ENCODE data around the gene DDX50.
A peak's percentile ranks its signal among the peaks of the same experiment; 100 is the strongest.

DDX50 gene

GRCh38 chr10:68987611-68988010 lies 86.5 kb downstream of the DDX50 start:
- DNase-seq (ENCODE audit: low spot score): no peak

DNA sequence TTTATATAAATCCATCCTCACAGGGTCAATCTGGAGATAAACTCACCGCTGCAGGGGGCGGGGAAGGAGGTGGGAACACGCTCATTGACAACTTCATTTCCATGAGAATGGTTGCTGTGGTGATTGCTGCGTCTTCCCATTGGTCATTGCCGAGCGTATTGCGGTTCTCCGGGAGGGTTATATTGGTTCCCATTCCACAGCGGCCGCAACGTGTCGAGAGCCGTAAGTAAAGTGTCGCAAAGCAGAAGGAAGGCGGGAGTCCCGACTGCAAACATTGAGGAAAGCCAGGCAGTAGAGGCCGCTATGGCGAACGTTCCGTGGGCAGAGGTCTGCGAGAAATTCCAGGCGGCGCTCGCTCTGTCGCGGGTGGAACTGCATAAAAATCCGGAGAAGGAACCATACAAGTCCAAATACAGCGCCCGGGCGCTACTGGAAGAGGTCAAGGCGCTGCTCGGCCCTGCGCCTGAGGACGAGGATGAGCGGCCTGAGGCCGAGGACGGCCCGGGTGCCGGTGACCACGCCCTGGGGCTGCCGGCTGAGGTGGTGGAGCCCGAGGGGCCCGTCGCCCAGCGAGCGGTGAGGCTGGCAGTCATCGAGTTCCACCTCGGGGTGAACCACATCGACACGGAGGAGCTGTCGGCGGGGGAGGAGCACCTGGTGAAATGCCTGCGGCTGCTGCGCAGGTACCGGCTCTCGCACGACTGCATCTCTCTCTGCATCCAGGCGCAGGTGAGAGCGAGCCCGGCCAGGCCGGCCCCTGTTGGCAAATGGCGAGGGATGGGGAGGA lies 87.6 kb downstream of the DDX50 start, which contains the start of gene KIFBP:
TSS of gene KIFBP (plus strand) at position 274 of the 787 bp plus-strand sequence. CDS start at position 304, 30 bp downstream.
- DNase-seq (ENCODE audit: low spot score): peak; percentile 95

DNA sequence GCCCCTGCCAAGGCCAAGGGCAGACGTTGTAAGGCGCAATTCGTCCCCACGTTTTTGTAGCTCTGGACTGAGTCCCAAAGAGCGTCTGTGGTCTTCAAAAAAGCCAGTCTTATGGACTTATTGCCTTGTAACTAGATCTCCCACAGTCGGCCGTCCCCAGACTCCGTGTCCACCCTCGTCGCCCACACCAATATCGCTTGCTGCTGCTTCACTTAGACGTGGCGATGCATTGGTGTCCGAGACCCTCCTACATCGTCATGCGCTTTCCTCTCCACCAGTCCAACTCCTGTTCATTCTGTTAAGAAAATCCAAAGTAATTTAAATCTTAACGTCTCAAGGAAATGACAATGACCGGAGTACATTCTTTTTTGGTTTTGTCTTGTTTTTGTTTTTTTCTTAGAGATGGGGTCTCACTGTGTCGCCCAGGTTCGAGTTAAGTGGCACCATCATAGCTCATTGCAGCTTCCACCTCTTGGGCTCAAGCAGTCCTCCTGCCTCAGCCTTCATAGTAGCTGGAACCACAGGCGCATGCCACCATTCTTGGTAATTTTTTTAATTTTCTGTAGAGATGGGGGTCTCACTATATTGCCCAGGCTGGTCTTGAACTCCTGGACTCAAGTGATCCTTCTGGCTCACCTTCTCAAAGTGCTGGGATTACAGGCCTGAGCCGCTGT lies 88.3 kb downstream of the DDX50 start:
- no peak for DNase-seq (ENCODE audit: low spot score)

DNA sequence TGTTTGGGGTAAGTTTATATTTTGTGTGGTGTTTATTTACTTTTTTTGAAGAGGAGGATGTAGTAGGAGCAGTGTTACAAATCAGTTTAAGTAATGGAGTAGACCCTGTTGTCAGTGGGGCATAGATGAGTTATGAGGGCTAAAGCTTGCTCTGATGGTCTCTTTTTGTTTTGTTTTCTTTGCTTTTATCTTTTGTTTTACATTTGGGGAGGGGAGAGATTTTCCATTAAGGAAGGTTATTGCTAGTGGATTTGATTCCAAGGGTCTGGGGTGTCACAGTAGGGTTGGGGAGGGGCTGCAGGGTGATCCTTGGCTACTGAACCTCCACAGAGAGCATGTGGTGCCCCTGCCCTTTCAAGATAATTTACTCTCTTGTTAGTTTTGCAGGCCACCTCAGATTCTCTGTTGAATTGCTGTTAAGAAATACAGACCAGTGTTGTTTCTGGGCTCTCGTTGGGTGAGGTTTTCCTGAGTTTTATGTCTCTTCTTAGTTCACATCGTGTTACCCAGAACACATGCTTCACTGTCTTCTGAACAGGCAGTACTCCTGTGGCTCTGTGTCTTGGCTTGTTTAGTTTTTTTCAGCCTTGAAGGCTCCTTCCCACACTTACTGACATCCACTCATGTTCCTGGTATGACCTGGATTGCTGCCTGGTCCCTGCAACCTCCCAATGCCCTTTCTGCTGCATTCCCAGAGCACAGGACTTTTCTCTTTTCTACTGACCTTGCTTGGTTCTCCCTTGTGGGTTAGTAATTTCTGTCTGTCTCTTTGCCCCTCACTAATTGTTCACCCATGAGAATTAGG lies 91.7 kb downstream of the DDX50 start:
- no peak for DNase-seq (ENCODE audit: low spot score)

All from kidney capillary endothelial cell (primary cell).